DLD1 (cell line): ENCODE measurements around the gene EGFLAM.

Experiments
- in situ Hi-C: cut with HindIII; loops from 2 replicates; pipeline ENCODE4 v1.10.0; 2017; ENCODE audit warnings: low sequenced_read_pairs

Gene EGFLAM

DNA sequence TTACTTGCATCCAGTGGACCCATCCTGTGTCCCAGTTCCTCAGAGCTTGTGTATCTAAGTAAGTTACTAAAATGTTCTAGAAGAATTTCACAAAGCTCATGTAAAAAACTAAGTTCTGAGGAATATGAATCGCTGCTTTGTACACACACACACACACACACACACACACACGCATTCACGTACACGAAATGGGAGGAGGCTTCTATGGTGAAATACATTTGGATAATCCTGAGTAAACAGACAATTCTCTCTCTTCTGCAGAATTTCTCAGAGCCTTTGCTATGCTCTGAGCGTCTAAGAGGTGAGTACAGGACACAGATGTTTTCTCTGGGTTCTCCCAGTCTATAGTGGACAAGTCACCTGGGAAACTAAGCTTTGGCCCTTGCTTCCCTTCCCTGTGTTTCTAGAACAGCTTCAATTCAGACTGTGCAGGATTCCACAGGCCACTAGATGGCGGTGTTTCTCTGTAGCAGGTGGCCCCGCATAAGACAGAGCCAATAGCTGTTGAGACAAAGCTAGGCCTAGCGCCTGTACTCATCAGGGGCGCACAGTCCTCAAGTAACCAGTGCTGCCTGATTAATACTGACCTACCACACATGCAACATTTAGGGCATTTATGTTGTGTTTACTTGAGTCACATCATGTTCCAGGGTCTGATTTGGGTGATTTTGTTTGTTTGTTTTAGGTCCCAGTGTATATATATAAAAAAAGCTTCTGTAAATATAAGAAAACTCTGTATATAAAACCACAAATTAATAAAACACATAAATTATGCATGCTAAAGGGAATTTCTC is 183.3 kb downstream of the EGFLAM start:
- in situ Hi-C loops = loop anchor here (10.0 kb wide), 1 partner anchor 363 kb away; no protein-coding TSS in a partner anchor

DNA sequence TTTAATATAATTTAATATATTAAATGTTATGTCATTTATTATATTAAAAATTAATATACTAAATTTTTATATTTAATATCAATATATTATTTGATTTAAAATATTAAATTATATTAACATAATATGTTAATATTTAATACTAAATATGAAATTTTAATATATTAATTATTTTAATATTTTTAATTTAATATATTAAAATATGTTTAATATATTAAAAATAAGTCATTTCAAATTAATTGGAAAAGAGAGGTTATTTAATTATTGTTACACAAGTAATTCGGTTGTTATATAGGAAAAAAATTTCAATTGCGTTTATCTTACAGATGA is 183.9 kb downstream of the EGFLAM start:
- in situ Hi-C loops = loop anchor here (10.0 kb wide), 1 partner anchor 363 kb away; no protein-coding TSS in a partner anchor

DNA sequence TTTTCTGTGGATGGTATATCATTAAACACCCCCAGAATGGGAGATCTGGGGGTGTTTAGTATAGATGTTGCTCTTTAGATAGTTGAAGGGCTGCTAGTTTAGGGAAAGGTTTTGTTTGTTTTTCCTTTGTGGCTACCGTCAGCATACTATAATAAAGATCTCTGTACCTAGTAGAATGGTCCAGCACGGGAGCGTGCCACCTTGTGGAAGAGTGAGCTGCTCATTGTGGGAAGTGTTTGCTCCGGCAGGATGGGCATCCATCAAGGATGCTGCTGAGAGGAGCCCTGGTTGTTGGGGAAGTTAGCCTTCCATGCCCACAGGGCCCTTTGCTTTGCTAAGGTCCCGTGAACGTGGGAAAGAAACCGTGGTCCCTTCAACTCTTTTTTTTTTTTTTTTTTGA is 185.0 kb downstream of the EGFLAM start:
- in situ Hi-C loops = loop anchor here (10.0 kb wide), 1 partner anchor 361 kb away; no protein-coding TSS in a partner anchor

DNA sequence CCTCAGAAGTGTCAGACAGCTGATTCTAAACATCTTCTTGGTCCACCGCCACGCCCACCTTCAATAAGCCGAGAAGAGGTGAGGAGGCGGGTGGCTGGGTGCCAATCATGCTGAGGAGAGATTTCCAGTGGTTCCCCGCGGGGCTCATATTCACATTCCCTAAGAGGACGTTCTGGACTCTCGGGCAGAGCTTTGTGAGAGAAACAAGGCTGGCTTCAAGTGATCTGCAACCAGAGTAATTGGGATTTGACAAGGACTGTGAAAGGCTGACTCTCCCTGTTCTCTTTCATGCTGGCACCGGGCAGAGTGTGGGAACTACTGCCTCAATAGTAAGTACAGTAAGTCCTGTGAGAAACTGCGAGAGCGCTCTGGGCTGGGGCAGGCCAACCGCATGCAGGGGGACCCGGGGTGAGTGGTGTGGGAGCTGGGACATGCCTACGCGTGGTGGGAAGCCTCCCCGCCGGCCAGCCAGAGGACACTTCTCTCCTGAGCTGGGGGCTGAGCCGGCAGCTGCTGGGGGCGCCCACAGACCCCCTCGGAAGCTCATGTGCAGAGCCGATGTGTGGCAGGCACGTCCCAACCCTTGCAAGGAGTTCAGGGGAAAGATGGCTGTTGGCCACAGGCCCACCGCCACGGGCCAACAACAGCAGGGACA is 187.1 kb downstream of the EGFLAM start:
- in situ Hi-C loops = loop anchor here (10.0 kb wide), 1 partner anchor 359 kb away; no protein-coding TSS in a partner anchor

DNA sequence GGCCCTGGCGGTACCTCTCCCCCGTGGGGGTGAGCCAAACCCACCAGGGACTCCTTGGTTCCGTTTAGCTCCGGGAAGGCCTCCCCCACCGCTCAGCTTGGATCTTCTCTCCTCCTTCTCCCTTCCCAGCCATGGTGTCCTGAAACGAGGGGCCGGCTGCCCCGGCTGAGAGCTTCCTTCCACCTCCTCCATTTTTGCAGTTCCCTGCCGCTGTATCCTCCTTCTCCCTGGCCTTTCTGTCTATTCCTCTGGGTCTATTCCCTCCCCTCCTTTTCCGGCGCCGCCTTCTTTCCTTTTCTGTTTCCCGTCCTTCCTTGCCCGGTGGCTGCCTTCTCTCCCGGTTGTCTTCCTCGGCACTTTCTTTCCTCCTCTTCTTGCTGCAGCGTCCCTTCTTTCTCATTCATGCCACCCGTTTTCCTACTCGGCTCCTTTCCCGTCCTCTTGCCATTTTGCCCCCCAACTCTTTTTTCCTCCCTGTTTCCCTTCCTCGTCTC is 187.7 kb downstream of the EGFLAM start:
- in situ Hi-C loops = loop anchor here (10.0 kb wide), 1 partner anchor 359 kb away; no protein-coding TSS in a partner anchor

DNA sequence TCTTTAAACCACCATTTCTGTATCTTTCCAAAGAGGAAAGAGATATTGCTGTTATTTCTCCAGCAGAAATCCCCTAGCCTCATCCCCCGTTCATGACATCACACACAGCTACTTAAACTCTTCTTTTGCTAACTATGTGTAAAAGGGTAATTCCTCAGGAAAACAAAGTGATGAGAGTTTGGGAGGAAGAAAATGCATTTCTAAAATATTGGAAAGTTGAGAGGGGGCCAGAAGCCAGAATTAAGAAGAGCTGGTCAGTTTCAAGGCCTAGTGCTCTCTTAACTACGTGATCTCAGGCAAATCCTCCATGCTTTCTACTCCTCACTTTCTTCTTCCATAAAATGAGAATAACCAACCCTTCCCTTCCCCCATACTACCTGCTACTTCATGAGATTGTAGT is 188.7 kb downstream of the EGFLAM start:
- in situ Hi-C loops = loop anchor here (10.0 kb wide), 1 partner anchor 358 kb away; no protein-coding TSS in a partner anchor

DNA sequence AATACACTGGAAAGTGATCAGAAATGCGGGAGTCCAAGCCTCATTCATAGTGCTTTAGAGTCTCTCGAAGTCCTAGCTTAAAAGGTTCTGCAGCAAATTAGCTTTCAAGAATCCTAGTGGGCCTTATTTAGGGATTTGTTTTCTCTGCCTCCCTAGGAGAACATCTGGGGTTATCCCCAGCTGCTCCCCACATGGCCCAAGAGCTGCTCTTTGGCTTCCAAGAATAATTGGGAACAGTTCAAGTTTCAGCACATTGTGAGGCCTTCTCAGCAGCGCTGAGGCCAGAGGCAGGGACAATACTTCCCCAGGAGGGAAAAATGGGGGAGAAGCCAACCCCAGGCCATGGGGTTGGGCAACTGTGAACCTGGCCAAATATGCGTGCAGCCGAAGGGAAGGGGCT is 189.4 kb downstream of the EGFLAM start:
- in situ Hi-C loops = loop anchor here (10.0 kb wide), 1 partner anchor 357 kb away; no protein-coding TSS in a partner anchor

DNA sequence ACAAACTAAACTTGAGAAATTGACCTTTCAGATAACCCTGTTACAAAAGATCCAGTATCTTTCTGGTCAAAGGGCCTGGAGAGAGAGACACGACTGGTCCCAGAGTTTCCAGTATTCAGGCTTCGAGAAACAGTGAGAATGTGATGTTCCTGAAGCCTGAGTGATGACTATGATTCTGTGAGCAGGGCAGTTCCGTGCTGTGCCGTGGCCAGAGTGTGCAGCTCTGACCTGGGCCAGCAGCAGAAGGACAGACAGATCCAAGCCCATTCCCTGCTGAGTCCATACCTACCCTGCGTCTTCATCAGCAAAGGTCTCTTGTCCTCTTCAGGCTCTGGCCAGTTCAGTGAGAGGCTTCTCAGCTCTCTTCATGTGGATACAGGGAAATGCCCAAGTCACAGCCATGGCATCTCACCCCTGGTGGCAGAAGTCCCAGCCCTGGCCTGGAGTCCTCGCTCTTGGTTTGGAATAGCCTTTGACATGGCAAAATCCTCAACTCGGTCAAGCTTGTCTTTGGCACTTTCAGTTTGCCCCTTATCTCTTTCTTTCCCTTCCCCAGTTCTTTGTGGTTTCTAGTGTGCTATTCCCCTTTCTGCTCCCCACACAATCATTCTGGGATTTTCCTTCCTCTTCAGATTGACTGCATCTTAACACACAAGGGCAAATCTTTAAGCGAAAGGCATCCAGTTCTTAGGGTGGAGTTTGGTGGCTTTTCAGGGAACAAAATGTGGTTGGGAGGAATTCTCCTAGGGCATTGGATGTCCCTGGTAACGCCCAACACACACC is 190.4 kb downstream of the EGFLAM start:
- in situ Hi-C loops = loop anchor here (10.0 kb wide), 1 partner anchor 356 kb away; no protein-coding TSS in a partner anchor

DNA sequence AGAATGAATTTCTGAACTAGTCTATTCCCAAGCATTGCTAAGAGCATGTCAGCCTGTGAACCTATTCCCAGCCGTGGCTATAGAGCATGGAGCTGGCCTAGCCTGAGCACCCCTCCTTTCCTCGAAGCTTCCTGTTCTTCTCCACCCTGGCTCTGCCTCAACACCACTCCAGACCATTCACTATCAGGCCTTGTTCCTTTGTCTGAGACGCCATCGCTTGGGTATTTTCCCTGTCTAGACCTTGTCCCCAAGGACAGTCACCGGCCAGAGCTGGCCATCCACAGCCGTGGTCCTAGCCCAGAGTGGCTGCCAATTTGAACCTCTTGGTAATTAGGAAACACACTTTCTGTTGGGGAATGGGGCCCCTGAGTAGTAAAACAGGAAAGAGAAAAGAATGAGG is 192.3 kb downstream of the EGFLAM start:
- in situ Hi-C loops = no loop called here

DNA sequence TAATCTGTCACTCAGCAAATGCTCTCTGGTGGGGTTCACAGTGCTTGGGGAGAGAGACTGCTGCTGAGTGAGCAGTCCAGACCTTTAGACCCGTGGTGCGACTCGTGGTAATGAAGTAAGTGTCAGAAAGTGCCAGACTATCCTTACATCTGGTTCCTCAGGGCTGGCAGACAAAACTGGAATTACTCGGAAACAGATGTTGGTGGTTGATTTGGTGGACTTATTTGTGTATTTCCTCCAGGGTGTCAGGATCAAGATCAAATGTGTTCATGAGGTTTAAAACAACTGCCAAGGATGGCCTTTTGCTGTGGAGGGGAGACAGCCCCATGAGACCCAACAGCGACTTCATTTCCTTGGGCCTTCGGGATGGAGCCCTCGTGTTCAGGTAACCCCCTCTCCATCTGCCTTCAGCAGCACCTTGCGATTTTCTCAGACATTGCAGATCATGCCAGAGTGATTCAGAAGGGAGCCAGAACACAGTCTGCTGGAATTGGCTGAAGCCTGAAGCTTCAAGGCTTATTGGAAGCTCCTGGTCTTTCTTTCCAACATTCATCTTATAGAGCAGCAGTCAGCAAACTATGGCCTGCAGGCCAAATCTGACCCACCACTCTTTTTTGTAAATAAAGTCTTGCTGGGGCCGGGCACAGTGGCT is 192.8 kb downstream of the EGFLAM start:
- in situ Hi-C loops = no loop called here

DNA sequence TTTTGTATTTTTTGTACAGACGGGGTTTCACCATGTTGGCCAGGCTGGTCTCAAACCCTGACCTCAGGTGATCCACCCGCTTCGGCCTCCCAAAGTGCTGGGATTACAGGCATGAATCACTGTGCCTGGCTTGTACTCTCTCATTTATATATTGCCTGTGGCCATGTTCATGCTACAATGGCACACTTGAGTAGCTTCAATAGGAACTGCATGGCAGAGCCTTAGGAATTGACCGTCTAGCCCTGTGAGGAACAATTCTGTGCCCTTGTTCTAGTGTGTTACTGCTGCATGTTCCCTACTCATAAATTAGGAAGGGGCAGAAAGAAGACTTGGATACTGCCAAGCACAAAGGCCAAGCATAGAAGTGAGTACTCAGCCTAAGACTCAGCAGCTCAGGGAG is 193.8 kb downstream of the EGFLAM start:
- in situ Hi-C loops = no loop called here

DNA sequence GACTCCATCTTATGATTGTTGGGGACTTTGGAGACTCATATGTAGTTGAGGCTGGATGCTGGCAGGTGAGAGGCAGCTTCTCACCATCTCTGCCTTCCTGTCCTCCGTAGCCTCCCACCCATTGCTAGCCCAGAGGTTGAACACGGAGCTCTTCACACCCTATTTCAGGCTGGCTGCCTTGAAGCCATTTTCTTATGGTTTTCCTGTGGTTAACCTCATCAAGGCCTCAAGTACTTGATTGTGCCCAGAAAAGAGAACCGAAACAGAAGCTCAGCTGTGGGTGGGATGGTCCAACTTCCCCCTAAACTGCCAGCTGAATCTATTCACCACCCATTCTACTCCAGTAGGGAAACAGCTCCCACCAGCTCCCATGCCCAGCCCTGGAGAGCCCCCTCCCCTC is 195.1 kb downstream of the EGFLAM start:
- in situ Hi-C loops = no loop called here

DNA sequence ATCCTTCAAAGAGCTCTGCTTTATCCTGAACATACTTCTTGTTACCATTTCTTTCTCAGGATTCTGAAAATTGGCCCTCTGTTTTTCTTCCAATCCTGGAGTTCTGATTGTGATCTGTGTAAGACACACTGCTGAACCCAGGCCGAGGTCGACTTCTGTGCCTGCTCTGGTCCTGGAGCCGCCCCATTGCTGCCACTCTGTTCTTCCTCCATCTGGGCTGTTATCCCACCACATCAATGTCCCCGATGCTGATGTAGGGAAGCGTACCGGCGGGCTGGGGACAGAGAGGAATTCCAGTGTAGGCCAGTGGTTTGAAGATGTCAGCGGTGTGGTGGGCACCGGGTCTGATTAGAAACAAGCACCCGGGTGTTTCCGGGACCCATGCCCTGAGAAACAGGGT is 195.6 kb downstream of the EGFLAM start:
- in situ Hi-C loops = no loop called here

DNA sequence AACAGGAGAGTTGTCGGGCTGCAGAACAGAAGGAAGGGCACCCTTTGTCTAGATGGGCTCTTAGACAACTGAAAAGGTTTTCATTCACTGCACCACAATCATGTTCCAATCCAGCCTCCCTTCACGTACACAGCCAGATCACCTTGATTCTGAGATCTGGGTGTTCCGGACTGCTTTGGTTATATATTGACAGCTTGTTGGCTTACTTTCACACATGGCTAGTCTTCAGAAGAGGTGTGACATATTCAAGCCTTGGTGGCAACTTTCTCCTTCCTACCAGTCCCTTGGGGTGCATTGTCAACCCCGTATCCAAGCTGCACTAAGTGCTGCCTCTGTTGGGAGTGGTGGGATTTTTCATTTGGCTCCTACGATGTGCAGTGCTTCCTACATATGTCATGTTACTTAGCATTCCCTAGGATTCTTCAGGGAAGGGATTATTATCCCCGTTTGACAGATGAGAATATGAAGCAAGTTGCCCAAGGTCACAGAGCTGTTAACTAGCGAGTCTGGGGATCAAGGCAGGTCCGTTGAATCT is 197.5 kb downstream of the EGFLAM start:
- in situ Hi-C loops = no loop called here

DNA sequence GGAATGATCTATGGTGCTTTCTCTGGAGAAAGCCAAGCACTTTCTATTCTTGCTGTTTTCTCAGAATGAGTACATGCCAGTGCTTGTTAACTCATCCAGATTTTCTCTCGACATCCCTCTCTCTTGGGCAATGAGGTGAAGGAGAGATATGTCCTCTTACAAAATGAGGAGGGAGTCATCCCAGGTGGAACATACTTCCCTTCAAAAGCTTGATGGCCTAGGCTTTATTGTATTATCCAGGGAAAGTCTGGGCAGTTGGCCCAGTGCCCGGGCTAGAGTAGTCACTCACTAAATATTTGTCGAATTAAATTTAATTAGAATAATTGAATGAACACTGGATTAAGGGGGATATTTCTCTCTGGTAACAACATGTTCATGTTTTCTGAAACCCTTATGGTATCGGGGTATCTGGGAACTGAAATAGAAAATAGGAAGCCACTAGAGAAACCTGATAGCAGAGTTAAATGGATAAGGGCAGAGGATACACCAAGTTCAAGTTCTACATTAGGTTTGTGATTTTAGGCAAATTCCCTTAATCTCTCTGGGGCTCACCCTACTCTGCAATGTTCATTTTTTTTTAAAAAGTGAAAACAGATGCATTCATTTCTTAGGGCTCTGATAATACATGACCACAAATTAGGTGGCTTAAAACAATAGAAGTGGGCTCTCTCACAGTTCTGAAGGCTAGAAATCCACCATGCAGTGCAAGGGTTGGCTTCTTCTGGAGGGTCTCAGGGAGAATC is 198.5 kb downstream of the EGFLAM start:
- in situ Hi-C loops = no loop called here

DNA sequence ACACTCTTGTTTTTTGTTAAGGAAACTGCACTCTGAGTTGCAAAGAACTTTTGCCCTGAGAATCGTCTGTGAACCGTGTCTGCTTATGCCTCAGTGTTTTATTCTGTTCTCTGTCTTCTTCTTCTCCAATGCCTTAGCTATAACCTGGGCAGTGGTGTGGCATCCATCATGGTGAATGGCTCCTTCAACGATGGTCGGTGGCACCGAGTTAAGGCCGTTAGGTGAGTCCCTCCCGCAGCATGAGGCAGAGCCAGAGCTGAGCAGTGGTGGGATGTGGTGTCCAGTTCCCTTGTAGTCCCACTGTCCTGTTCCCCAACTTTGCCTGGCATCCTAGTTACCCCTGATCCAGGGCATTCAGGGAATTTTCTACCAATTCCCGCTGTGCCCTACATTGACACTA is 199.8 kb downstream of the EGFLAM start:
- in situ Hi-C loops = no loop called here

DNA sequence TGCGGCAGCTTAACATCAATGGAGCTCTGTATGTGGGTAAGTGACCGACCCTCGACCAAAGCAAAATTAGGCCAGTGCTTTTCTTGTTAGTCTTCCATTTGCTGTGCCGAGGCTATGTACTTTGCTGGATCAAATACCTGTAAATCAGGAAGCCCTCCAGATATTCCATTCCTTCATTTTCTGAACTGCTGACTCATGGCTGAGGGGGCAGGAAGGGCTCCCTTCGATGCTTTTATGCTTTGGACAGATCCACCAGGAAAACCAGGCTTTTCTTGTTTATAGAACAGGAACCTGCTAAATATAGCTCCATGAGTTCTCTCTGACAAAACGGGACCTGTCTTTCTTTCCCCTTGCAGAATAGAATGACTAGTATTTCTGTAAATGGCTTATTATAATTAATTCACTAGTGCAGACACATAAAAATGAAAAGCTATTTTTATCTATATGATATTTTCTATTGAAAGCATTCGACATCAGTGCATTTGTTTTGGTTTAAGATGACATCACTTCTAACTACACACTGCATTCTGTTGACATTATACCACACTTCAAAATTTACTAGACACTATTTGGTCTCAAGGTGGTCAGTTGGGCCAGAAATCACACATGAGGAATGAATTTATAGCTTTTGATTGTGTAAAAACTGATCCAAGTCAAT is 204.7 kb downstream of the EGFLAM start:
- in situ Hi-C loops = no loop called here

DNA sequence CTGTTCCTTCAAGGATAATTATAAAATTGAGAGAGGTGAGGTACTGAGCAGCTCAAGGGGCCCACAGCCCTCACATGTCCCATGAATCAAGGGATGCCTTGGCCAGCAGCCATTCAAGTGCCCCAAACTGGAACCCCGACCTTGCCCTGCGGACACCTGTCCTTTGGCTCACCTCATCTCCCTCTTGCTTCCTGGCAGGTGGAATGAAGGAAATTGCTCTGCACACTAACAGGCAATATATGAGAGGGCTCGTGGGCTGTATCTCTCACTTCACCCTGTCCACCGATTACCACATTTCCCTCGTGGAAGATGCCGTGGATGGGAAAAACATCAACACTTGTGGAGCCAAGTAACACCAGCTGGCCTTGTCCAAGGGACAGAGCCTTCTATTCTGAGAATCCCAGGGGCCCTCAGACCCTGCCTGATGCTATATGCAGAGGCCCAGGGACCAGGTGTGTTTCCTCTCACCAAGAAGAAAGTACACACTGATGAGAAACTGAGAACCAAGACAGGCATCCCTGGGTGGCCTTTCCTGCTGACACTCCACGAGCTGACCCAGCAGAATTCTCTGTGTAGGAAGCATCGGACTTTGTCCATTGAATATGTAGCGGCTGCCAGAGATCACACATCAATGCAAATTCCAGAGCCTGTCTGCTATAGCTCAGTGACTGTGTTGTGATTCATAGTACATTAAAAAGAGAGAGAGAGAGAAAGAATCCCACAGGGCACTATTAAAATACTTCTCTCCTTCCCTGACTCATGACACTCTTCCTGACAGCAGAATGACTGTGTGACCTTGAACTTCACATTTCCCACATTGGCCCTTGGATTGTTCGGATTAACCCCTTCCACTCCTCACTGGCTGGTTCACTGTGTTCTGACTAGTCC is 205.5 kb downstream of the EGFLAM start:
- in situ Hi-C loops = no loop called here
